Gastroesophageal sphincter (tissue), 4 donors: ENCODE measurements around the gene IGFLR1. TPM values are rescaled to one million over a fixed set of nuclear protein-coding genes. Genes with fewer than 3 reads are reported as not detected.

ENCODE experiments used
- ATAC-seq: fragments of 150-250 bp; one replicate; pipeline ENCODE4 v1.9.1; 2016; ENCODE audit warnings: mild to moderate bottlenecking, moderate library complexity
- H3K27ac ChIP-seq, 4 donors: fragments of 200-600 bp; sonication (generic) in 3 of 4; 1 replicate in 3 of 4; 2 replicates in 1 of 4; pipeline ENCODE4 v1.5.1; 2016 to 2019
- H3K27me3 ChIP-seq: fragments of 200-600 bp; sonication (generic); one replicate; pipeline ENCODE4 v1.5.1; 2019
- H3K36me3 ChIP-seq, 2 donors: fragments of 200-600 bp; sonication (generic); one replicate each; pipeline ENCODE4 v1.5.1; 2019; ENCODE audit warnings: control low read depth in 1 of 2
- H3K4me1 ChIP-seq, 3 donors: fragments of 200-600 bp; sonication (generic); 1 replicate in 2 of 3; 2 replicates in 1 of 3; pipeline ENCODE4 v1.5.1; 2016 to 2019; ENCODE audit warnings: control low read depth in 2 of 3
- H3K4me3 ChIP-seq, 2 donors: fragments of 200-600 bp; sonication (generic); one replicate each; pipeline ENCODE4 v1.5.1; 2019; ENCODE audit warnings: mild to moderate bottlenecking in 1 of 2, moderate library complexity in 1 of 2
- H3K9me3 ChIP-seq, 3 donors: fragments of 200-600 bp; sonication (generic); one replicate each; pipeline ENCODE4 v1.5.1; 2017 to 2019; ENCODE audit warnings: control low read depth in 2 of 3
- EP300 ChIP-seq: sonication (generic); formaldehyde crosslinking; IDR thresholded peaks from one replicate; pipeline ENCODE4 v1.6.1; 2017; ENCODE audit warnings: antibody characterized with exemption, mild to moderate bottlenecking
- POLR2A ChIP-seq, 2 donors: fragments of 450-650 bp; IDR thresholded peaks; one replicate each; pipeline ENCODE4 v1.6.1; 2017; ENCODE audit warnings: antibody characterized with exemption in 2 of 2, mild to moderate bottlenecking in 2 of 2, moderate library complexity in 1 of 2
- POLR2AphosphoS5 ChIP-seq: sonication (generic); formaldehyde crosslinking; IDR thresholded peaks from one replicate; pipeline ENCODE4 v1.6.1; 2017; ENCODE audit warnings: antibody characterized with exemption
- WGBS, 2 donors: methylation state at CpG; one replicate each; pipeline ENCODE4 v1.1.5; 2018; ENCODE audit warnings: low coverage in 1 of 2; 5-methylcytosine and 5-hydroxymethylcytosine counted together
- total RNA-seq, 4 donors: library from RNA; depleted of rRNA; stranded (reverse); fragments of >200 nt; gene quantifications; one replicate each; pipeline ENCODE4 v1.1.0, GENCODE V29; 2016
- TF ChIP-seq, protein P1 (sequence below), 4 experiments: fragments of 200-600 bp in 2 of 4; fragments of 450-650 bp in 2 of 4; sonication (generic) in 1 of 4; IDR thresholded peaks; one replicate each; pipeline ENCODE4 v1.5.1; 2017 to 2019; ENCODE audit warnings: antibody characterized with exemption in 4 of 4, mild to moderate bottlenecking in 2 of 4, moderate library complexity in 2 of 4

IGFLR1 gene
- total RNA-seq, 4 donors from 2014 or later: 4.6 to 14.3 (median 6.7) TPM

DNA sequence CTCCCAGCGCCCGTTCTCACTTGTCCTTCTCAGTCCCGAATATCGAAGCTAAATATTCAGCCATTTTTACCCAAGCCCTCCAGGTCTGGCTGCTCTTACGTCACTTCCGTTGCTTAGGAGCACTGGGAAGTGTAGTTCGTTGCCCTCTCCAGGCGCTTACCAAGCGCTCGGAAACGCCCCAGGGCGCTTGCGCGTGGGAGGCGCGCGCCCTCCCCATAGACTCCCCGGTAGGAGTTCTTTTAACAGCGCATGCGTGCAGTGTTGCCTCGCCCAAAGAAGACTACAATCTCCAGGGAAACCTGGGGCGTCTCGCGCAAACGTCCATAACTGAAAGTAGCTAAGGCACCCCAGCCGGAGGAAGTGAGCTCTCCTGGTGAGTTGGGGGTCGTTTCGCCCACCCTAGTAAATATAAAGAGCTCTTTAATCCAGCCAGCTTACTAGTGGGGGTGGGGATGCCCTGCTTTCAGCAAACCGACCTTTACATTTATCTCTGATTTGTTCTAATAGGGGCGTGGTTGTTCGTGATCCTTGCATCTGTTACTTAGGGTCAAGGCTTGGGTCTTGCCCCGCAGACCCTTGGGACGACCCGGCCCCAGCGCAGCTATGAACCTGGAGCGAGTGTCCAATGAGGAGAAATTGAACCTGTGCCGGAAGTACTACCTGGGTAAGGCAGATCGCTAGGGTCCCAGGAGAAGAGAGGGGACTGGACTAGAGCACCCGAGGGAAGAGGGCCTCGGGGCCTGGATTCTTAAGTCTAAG is 3.3 kb upstream of the IGFLR1 start, which contains the start of the genes PSENEN and U2AF1L4:
TSS of gene PSENEN (plus strand) at position 324 of the 759 bp plus-strand sequence. CDS start at position 604, 280 bp downstream.
TSS of gene U2AF1L4 (minus strand) at position 91 of the 759 bp plus-strand sequence. CDS start at position 64, 27 bp downstream.
- peak within 1 kb of the TSS; percentile 98 to 100 (median 100) for H3K27ac ChIP-seq
- 0 to 4% methylated on average over 4 to 9 of the region's 40 CpGs for WGBS, 2 donors
- no peaks in the 10 kb centered on the region for H3K27me3 ChIP-seq
- ATAC-seq: peak; percentile 82
- H3K9me3 ChIP-seq: no peaks in the 10 kb centered on the region
- peaks cover 0 to 19% of the 10 kb centered on the region in 2 donors for H3K36me3 ChIP-seq
- no peak for TF ChIP-seq POLR2A (IDR thresholded peaks at IDR 0.05)
- TF ChIP-seq, protein P1, sequence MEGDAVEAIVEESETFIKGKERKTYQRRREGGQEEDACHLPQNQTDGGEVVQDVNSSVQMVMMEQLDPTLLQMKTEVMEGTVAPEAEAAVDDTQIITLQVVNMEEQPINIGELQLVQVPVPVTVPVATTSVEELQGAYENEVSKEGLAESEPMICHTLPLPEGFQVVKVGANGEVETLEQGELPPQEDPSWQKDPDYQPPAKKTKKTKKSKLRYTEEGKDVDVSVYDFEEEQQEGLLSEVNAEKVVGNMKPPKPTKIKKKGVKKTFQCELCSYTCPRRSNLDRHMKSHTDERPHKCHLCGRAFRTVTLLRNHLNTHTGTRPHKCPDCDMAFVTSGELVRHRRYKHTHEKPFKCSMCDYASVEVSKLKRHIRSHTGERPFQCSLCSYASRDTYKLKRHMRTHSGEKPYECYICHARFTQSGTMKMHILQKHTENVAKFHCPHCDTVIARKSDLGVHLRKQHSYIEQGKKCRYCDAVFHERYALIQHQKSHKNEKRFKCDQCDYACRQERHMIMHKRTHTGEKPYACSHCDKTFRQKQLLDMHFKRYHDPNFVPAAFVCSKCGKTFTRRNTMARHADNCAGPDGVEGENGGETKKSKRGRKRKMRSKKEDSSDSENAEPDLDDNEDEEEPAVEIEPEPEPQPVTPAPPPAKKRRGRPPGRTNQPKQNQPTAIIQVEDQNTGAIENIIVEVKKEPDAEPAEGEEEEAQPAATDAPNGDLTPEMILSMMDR (IDR thresholded peaks at IDR 0.05): peak in 2 of 4 experiments; percentile 2 to 21
- TF ChIP-seq POLR2AphosphoS5: peak; percentile 71
- no peak for TF ChIP-seq EP300
- peak within 1 kb of the TSS; percentile 76 to 86 for H3K4me3 ChIP-seq
- H3K4me1 ChIP-seq: peaks cover 0 to 79% (median 32%) of the 10 kb centered on the region in 3 donors

- peak; percentile 74 for ATAC-seq
- Histone ChIP-seq H3K9me3 (no peaks in the 10 kb centered on the region), H3K4me3 (peak overlapping the region; percentile 76 to 86), H3K4me1 (peaks cover 0 to 77% (median 28%) of the 10 kb centered on the region in 3 donors), H3K27me3 (no peaks in the 10 kb centered on the region), H3K36me3 (peaks cover 0 to 19% of the 10 kb centered on the region in 2 donors), H3K27ac (peak overlapping the region; percentile 98 to 100 (median 100))
- TF ChIP-seq POLR2AphosphoS5 (peak; percentile 31), EP300 (no peak), POLR2A (IDR thresholded peaks at IDR 0.05) (peak in 1 of 2 donors; percentile 88)
- TF ChIP-seq, protein P1 (IDR thresholded peaks at IDR 0.05): peak in 3 of 4 experiments; percentile 40 to 73 (median 43)
- 0% methylated on average over 5 to 18 of the region's 41 CpGs for whole genome bisulfite sequencing, 2 donors
Measured at GRCh38 chr19:35744430-35745327, 2.4 kb upstream of the IGFLR1 start.

GRCh38 chr19:35743640-35744429 is 1.6 kb upstream of the IGFLR1 start:
- Histone ChIP-seq H3K27ac (peak overlapping the region in 3 of 4 donors; percentile 100), H3K4me3 (peak overlapping the region in 1 of 2 donors; percentile 86), H3K27me3 (no peaks in the 10 kb centered on the region), H3K36me3 (peaks cover 0 to 24% of the 10 kb centered on the region in 2 donors), H3K4me1 (peaks cover 0 to 74% (median 24%) of the 10 kb centered on the region in 3 donors), H3K9me3 (no peaks in the 10 kb centered on the region)
- 87 to 91% methylated on average over 4 to 5 of the region's 19 CpGs for WGBS, 2 donors
- ATAC-seq: no peak
- TF ChIP-seq POLR2A (IDR thresholded peaks at IDR 0.05): no peak
- TF ChIP-seq POLR2AphosphoS5: no peak
- no peak for TF ChIP-seq EP300
- TF ChIP-seq, protein P1 (IDR thresholded peaks at IDR 0.05): no peak

- Histone ChIP-seq H3K27ac (peak overlapping the region; percentile 54 to 91 (median 87)), H3K9me3 (no peaks in the 10 kb centered on the region), H3K4me1 (peaks cover 0 to 53% (median 19%) of the 10 kb centered on the region in 3 donors), H3K4me3 (peak overlapping the region; percentile 39 to 60), H3K27me3 (no peaks in the 10 kb centered on the region), H3K36me3 (peaks cover 0 to 47% of the 10 kb centered on the region in 2 donors)
- 20% methylated on average over 1 of the region's 12 CpGs; no CpG with 5 or more reads in 1 of the 2 donors for WGBS, 2 donors
- no peak for TF ChIP-seq EP300
- no peak for TF ChIP-seq POLR2AphosphoS5
- TF ChIP-seq, protein P1 (IDR thresholded peaks at IDR 0.05): no peak
- TF ChIP-seq POLR2A (IDR thresholded peaks at IDR 0.05): no peak
- no peak for ATAC-seq
Measured at GRCh38 chr19:35741203-35741515, 1.1 kb downstream of the IGFLR1 start.
